GM19324 (cell line): ENCODE data around the gene PDSS2.
"Not testable (repeated sequence)": the region's sequence is repeated elsewhere in the genome, so short reads cannot be mapped to it uniquely, and the experiment has no call there.

ENCODE experiments used
- ATAC-seq: cut with Tn5 transposase; IDR thresholded peaks from one replicate; pipeline ENCODE4 v1.9.1; 2021; ENCODE audit warnings: mild to moderate bottlenecking, moderate library complexity; ENCODE audit not compliant: unreplicated experiment, low FRiP score

Gene PDSS2

GRCh38 chr6:107369493-107369892, 89.9 kb downstream of the PDSS2 start:
- no peak for ATAC-seq

GRCh38 chr6:107368471-107368870, 90.9 kb downstream of the PDSS2 start:
- no peak for ATAC-seq

- ATAC-seq, result not testable (repeated sequence)
These were observed 95.2 kb downstream of the PDSS2 start for GRCh38 chr6:107364173-107364572.

GRCh38 chr6:107361753-107362604, 97.4 kb downstream of the PDSS2 start:
- no peak for ATAC-seq

- ATAC-seq, result no peak
These were observed 98.9 kb downstream of the PDSS2 start for GRCh38 chr6:107360476-107360875.

GRCh38 chr6:107357842-107358241, 101.5 kb downstream of the PDSS2 start:
- ATAC-seq, result no peak

- no peak for ATAC-seq
These were observed 102.3 kb downstream of the PDSS2 start for GRCh38 chr6:107357031-107357430.

- ATAC-seq, result no peak
These were observed 103.7 kb downstream of the PDSS2 start for GRCh38 chr6:107355659-107356058.

GRCh38 chr6:107354451-107354850, 104.9 kb downstream of the PDSS2 start:
- ATAC-seq, result no peak

- no peak for ATAC-seq
These were observed 105.5 kb downstream of the PDSS2 start for GRCh38 chr6:107353773-107354382.

- ATAC-seq, result no peak
These were observed 111.1 kb downstream of the PDSS2 start for GRCh38 chr6:107348224-107348623.

- no peak for ATAC-seq
These were observed 114.0 kb downstream of the PDSS2 start for GRCh38 chr6:107345393-107345792.

GRCh38 chr6:107344981-107345380, 114.4 kb downstream of the PDSS2 start:
- no peak for ATAC-seq

- no peak for ATAC-seq
These were observed 115.0 kb downstream of the PDSS2 start for GRCh38 chr6:107344383-107344782.

- no peak for ATAC-seq
These were observed 117.2 kb downstream of the PDSS2 start for GRCh38 chr6:107342144-107342543.

- no peak for ATAC-seq
These were observed 118.5 kb downstream of the PDSS2 start for GRCh38 chr6:107340881-107341280.

GRCh38 chr6:107337191-107337741, 122.1 kb downstream of the PDSS2 start:
- no peak for ATAC-seq

GRCh38 chr6:107334026-107334425, 125.3 kb downstream of the PDSS2 start:
- ATAC-seq, result no peak

GRCh38 chr6:107333491-107333890, 125.9 kb downstream of the PDSS2 start:
- no peak for ATAC-seq

- ATAC-seq, result no peak
These were observed 127.7 kb downstream of the PDSS2 start for GRCh38 chr6:107331409-107332386.

GRCh38 chr6:107330168-107330567, 129.2 kb downstream of the PDSS2 start:
- ATAC-seq, result peak; percentile 99
